Medulla oblongata (tissue), 1 donor: ENCODE data around the gene GPR176.
A peak's percentile ranks its signal among the peaks of the same experiment; 100 is the strongest.

Source experiments
- DNase-seq: peaks from one replicate; pipeline ENCODE4 v3.0.0-alpha.2; 2015; ENCODE audit errors: extremely low spot score

The GPR176 gene

DNA sequence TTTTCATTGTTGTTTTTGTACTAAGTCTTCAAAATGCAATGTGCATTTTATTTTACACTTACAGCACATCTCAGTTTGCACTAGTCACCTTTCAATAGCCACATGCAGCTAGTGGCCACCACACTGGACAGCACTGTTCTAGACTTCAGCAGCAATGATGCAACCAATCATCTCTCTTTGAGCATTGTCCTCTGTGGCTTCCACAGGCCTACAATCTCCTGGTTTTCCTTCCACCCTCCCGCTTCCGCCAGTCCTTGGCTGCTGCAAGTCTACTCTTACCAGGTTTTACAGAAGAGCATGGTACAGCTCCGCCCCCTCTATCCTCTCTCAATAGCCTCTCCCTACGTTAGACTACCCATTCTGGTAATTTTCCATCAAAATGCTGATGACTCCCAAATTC is 112.3 kb downstream of the GPR176 start:
- DNase-seq: no peak

DNA sequence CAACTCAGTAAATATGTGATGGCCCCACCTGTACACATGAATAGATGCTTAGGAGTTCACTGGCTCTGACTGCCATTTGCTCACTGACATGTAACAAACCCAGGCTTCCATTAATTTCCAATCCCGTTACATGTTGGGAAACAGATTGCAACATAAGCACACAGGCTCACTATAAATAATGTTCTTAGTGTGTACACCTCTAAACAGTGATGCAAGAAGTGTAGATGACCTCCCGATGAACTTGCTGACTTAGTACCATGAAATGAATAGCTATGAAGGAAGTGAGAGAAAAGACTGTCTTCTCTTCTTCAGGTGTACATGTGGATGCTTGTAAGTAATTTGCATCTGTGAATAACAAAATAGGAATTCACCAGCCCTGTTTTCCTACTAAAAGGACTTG is 116.0 kb downstream of the GPR176 start:
- no peak for DNase-seq

DNA sequence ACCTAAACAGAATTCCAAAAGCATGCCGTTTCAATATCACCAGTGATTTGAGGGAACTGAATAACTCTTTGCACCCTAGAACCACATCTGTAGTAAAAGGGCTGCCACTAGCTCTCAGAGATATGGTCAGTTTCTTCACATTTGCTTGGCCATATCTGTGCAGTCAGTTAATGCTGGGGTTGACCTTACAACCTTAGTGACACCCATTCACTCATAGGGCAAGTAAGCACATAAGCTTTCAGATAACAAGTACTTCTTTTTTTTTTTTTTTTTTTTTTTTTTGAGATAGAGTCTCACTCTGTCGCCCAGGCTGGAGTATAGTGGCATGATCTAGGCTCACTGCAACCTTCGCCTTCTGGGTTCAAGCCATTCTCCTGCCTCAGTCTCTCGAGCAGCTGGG is 117.0 kb downstream of the GPR176 start:
- DNase-seq: no peak

DNA sequence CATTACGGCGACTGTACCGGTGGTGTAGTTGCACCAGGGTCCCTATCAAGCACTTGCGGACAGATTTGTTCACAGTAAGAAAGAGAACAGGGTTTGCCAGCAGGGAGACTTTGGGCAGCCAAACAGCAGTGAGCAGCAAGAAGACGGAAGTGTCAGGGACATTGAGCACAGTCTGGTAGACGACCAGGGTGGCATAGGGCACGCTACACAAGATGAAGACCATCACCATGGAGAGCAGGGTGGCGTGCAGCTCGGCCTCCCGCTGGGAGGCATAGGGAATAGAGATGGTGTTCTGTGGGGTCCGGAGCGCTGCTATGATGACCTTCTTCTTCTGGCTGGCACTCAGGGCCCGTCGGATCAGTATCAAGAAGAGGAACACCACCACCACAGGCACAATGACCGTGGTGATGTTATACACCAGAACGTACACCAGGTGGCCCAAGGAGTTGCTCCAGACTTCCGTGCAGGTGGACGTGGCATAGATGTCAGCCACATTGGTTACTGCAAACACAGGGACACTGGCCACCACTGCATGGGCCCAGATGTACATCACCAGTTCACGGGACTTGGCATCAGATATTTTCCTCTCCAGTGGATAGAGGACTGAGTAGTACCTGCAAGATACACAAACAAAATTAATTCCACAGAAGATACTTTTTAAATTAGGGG is 118.3 kb downstream of the GPR176 start:
- no peak for DNase-seq

DNA sequence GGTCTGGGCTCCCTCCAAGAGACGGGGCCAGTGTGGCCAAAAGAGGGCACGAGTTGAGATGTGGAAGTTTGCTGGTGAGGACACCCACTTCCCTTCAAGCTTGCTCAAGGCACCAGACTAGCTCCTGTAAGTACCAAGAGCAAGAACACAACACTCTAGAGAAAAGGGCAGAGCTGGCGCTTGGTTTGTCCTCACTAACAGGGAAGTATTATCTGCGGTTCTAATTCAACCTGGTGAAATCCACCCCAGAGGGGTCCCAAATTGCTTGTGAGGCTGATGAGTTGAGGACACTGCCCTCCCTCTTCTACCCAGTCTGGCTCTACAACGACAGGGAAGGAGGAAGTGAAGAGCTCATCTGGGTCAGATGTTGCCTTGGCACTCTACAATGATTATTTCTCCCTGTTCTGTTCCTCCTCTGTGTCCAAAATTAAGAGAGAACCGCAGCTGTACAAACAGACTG is 120.5 kb downstream of the GPR176 start:
- DNase-seq: peak; percentile 64

DNA sequence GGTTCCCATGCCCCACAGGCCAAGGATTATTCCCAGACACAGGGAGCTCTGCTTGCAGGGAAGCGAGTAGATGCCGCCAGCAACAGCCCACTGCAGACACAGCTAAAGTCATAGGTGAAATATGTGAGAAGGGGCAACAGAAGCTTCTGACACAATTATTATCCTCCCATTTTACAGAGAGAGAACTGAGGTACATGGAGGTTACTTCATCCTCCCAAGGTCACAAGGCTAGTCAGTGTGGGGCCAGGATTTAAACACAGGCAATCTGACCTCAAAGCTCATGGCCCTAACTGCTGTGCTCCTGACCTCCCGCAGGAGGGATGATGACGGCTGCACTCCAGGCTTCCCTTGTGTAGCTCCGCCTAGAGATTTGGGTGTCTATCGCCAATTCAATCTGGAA is 121.7 kb downstream of the GPR176 start:
- no peak for DNase-seq

DNA sequence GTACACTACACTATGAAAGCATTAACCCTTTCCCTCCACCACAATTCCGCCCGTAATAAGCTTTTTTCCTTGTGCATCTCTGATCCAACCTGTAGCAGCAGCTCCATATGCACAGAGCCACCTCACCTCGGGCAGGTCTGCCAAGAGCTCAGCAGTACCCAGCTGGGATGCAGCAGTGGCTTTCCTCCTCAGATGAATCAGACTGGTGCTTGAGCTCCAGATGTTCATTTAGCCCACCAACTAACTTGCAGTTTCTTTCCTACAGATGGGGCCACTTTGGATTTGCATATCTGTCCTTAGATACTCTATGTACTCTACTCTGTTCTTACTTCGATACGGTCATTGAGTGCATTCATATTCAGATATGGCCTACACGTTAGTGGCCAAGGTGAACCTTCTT is 122.7 kb downstream of the GPR176 start:
- DNase-seq: no peak

DNA sequence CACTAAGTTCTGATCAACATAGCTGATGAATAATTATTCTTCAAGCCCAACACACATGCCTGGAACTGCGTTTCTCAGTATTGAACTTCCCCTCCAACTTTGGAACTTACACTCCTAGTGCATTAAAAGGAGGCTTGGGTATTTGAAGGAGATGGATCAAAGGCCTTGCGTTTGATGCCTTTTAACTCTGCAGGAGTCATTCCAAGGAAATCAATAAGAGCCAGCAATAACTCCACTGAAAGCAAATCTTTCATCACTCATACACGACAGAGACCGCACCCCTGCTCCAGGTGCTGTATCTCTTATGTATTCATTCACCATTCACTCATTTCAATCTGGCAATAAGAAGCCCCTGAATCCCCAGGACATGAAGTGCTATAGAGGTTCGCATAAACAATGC is 123.5 kb downstream of the GPR176 start:
- DNase-seq: no peak

DNA sequence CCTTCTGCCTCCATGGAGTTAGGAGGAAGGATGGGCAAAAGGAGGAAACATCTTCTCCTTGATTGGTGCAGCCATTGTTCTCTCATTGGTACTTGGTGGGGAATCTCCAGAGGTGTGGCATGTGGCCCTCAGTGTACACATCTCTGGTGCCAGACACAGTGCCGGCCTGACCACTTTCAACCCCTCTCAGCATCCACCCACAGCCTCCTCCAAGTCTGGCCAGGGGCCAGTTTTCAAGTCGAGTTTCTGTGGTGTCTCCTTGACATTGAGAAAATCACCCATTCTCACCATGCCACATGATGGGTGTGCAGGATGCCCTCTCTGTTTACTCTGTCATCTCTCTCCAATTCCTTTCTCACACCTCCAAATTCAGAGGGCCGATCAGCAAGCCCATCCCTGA is 124.6 kb downstream of the GPR176 start:
- no peak for DNase-seq

DNA sequence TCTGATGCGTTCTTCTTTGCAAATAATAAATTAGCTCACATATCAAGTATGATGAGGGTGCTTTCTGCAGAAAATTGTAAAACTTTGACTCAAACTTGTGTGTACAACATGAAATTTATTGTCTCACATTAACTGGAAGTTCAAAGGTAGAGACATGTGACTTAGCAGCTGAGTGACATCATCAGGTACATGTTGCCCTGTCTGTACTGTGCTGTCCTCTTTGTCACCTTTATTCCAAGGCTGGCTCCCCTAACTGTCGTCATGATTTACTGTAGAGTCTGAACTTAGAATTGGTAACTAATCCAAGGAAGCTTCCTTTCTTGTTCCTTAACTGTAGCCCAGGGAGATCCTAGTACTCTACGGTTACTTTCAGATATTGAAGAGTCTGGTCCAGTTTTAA is 125.1 kb downstream of the GPR176 start:
- DNase-seq: no peak

DNA sequence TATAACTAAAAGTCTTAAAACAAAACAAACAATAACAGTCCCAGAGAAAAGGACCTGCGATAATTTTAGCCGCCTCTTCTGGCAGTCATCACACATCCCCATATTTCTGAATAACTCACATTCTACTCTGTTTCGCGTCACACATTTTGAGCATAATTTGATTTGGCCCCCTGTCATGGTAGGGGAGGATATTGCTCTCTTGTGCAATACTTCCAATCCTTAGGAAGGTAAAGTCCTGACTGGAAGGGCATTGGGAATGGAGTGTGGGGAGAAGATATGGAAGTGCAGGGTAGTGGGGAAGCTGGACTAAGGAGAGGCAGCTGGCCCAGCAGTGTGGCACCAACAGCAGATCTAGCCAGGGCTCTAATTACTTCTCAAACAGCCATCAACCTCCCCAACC is 126.1 kb downstream of the GPR176 start:
- no peak for DNase-seq

DNA sequence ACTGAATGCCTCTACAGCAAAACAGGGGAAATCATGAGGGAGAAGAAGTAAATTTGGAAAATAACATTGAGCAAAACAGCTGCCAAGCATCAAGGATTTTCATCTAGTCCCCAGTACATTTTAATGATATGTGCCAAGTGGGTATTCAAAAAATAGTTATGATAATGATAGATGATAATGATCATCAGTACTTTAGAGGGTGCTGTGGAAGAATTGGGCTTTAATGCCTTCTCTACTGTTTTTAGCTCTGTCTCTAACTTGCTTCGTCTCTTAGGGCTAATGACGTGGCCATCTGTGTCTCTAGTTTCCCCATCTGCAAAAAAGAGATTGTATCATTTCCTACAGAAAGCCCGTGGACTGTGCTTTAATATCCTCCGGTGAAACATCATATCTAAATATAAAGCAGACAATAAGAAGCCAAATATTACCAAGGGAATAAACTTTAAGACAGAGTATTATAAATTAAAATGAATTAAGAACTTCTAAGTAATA is 127.2 kb downstream of the GPR176 start:
- no peak for DNase-seq

DNA sequence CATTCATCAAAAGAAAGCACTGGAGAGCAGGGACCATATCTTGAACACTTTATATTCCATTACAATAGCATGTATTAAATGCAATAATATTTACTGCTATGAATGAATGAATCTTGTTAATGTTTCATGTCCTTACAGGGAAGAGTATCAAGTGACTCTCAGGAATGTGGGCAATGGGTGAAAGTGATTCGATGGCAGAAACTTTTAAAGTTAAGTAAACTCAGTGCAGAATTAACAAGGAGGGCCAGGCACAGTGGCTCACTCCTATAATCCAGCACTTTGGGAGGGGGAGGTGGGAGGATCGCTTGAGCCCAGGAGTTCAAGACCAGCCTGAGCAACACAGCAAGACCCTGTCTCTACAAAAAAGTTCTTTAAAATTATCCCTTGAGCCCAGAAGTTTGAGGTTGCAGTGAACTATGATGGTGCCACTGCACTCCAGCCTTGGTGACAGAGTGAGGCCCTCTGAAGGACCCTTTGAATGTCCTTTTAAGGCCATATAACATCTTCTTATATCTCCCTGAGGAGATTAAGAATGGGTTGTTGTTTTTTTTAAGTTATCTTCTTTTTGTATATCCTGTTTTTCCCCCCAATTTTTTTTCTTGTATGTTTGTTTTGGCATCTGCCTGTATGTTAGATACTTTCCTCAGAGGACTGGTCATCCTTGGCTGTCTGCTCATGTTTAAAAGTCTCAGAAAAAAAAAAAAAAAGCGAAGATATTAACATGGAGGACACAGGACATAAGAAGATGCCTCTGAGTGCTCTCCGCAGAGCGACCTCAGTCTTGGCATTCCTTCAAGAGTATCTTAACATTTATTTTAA is 127.8 kb downstream of the GPR176 start:
- DNase-seq: no peak

DNA sequence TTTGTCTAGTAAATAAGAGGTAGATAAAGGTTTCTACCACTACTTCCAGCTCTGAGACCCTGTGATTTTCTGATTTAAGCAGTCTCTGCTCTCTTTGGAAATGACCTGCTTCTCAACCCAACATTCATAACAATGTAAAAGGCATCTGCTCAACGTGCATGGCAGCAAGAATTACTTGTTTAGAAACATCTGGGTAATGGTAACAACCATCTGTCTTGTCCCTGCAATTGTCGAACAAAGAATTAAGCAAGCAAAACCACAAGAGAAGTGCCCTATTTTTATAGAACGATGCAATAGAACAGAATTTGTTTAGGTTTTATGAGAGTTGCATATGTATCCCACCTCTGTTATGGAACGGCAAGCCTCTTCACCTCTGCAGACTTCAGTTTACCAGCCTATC is 130.3 kb downstream of the GPR176 start:
- DNase-seq: no peak

DNA sequence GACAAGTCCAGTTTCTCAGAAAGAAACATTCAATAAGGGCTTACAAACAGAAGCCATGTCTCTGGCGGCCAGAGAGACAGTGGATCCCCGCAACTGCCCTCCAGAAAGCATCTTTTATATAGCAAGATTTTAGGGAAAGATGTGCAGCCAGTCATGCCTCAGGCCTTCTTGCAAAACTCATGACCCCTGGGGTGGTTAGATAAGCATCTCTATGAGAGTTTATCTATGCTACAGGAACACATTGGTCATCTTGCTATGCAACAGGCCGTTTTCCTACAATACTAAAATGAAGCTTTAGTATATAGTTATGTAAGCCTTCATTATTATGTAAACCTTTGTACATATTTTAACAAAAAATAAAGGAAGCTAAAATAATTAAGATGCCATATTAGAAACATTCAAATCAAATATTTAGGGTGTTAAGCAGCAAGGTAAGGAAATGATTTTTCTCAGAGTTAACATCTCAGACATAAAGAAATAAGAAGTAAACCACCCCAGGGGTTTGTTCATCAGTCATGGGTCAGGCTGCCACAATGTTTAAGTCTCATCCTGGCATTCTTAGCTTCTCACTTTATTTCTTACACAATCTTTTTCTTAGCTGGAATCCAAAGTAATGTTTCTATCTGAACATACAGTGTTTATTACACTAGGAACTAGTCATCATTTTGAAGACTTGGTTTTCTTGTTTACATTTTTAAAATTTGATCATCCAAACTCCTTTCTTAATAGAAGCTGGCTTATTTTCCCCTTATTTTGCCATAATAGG is 131.1 kb downstream of the GPR176 start:
- no peak for DNase-seq

DNA sequence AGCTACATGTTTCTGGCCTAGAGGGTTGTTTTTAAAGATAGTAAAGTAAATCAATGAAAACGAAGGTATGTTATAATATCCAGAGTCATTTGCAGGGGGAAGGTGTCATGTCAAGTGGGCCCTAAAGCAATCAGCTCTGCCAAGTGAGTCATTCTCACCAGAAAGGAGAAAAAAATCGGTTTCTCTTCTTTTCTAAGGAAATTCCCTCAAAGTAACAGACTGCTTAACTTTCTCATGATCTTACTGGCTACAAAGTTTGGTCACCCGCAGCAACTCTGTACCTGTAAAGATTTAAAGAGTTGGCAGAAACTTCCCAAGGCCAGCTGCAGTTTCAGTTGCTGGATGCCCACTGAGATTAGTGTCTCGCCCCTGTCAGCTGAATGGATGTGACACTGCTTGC is 132.0 kb downstream of the GPR176 start:
- no peak for DNase-seq

DNA sequence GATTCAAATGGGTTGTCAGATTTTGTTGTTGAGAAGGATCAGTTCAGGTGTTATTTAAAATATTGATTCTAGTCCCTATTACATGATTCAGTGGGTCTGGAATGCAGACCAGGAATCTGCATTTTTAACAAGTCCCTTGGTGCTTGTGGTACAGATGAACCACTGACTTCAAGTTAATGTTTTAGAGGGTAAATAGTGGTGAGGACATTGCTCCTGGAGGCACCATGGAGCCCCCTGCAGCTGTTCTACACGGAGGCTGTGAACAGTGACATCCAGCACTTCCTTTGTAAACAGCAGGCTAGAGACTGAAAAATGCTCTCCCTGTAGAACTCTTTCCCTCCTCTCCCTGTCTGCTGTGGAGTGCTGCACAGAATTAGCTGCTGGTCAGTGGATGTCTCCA is 132.6 kb downstream of the GPR176 start:
- no peak for DNase-seq

DNA sequence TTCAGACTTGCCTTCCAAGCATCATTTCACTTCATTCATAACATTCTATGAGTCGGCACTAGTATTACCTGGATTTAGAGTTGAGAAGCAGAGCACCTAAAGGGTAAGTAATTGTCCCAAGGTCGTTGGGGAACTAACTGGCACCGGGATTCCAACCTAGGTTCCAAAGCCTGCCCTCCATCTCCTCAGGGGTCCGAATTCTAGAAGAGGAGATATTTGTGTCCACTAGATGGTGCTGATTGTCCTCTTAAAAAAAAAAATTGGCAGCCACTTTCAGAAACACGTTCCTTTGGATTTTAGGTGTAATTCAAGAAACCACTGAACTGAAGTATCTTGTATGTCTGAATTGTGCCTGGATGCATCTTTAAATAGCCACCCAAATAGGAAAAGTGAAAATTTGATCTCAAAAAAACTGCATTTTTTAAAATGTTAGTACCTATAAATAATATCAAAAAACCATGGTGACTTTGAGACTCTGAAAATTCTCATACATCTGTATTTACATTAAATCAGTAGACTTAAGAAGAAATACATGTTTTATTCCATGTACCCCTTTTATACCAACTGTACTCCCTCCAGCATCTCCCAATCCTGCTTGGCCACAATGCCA is 133.5 kb downstream of the GPR176 start:
- DNase-seq: peak; percentile 74

DNA sequence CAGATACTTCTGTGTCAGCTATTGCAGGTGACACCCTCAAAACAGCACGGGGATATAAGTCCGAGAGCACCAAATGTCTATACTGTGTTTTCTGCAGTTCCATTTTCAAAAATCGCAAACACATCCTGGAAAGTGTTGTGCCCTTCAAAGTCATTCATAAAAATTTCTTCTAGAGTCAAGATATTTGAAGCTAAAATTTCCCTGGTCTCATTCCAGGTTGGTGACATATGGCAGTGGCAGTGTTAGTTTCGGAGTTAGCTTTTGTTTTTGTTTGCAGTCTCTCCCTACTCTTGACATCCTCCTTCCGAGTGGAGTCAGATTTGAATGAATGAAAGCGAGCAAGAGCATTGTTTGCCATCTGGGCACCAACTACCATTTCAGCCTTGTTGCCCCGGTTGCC is 134.2 kb downstream of the GPR176 start:
- peak; percentile 10 for DNase-seq

DNA sequence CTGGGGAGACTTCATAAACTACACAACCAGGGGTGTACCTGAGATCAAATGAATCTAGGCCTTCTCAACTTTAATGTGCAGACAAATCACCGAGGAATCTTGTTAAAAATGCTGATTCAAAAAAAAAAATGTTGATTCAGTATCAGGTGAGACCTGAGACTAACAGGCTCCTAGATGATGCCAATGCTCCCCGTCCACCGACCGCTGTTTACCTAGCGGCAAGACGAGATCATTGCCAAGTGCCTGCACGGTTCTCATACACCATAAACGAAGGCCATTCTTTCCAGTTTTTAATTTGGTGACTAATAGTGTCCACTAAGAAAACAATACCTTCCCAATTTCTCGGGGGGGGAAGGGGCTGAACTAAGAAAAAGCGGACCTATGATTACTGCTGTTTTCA is 134.9 kb downstream of the GPR176 start:
- DNase-seq: no peak

DNA sequence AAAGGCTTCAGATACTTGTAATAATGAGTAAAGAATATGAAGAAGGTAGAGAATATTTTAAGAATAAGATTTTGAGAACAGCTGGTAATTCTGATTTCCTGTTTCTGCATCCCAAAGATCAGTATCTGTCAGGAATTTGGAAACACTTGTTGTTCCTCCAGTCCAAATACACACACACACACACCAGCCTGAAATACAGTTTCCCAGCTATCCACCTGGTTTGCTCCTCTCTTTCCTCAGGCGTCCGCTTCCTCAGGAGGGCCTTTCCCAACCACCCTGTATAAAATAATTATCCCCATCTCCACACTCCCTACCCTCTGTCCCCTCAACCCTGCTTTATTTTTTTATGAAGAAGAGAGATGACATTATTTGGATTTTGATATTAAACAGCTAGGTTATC is 135.4 kb downstream of the GPR176 start:
- no peak for DNase-seq

DNA sequence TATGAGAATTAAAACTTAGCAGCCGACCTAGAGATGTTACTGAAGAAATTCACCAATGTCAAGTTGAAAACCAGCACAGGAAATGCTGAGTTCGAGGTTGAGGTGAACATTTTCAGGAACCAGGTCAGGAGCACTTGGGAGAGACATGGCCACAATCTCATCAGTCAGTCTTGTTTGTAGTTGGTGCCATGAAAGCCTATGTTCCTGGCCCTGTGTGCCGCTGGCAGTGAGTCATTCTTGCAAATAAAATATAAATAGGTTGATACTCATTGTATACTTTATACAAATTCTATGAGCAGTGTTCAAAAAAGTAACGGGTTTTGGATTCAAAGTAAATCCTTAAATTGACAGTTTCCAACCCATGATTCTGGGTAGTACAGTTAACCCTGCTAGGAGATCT is 135.9 kb downstream of the GPR176 start:
- peak; percentile 14 for DNase-seq
